PC-3 (cell line): ENCODE data around the gene EOGT.

Source experiments
- CTCF ChIP-seq: fragments of 300-600 bp; sonication (generic); conservative IDR thresholded peaks from 2 replicates; pipeline ENCODE4 v1.5.1; 2017; ENCODE audit warnings: antibody characterized with exemption, low read depth, mild to moderate bottlenecking, low read length
- EZH2 ChIP-seq: fragments of 300-600 bp; sonication (generic); IDR thresholded peaks from one replicate; pipeline ENCODE4 v1.6.1; 2017; ENCODE audit warnings: antibody characterized with exemption, mild to moderate bottlenecking, low read length; ENCODE audit not compliant: unreplicated experiment
- EZH2phosphoT487 ChIP-seq: fragments of 300-600 bp; sonication (generic); IDR thresholded peaks from 2 replicates; pipeline ENCODE4 v1.6.1; 2018; ENCODE audit warnings: mild to moderate bottlenecking, antibody characterized with exemption, low read length, borderline replicate concordance

- TF ChIP-seq CTCF (no peak), EZH2phosphoT487 (no peak), EZH2 (no peak)
These were observed 26.8 kb downstream of the EOGT start for GRCh38 chr3:68986496-68987208.
